NCI-H345 (cell line): Measurements from ENCODE around the gene SLITRK4.

Source experiments
- DNase-seq: peaks from one replicate; lab custom pipeline; 2025; lab: John Stamatoyannopoulos, UW

The SLITRK4 gene

GRCh38 chrX:143635915-143636314 is at the start of gene SLITRK4:
SLITRK4 (minus strand) TSS chrX:143636101; CDS start chrX:143631108, 4,993 bp downstream.
- peak; percentile 35 for DNase-seq

DNA sequence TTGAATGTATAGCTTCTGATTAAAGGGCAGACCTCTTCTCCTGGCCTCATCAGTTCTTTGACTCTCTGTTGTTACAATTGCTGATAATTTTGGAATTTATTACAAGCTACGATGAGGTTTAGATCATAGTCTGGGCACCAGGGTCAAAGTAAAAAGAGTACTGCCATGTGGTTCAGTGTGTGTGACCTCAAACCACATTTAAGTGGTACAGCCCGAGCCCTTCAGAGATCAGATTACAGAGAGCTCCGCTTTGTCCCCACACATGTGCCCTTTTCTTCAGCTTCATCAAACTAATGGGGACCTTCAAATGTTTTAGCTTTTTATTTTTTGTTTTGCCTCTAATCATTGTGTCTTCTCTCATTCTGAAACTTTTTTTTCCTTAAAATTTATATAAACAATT is 47.6 kb upstream of the SLITRK4 start:
- DNase-seq, result no peak

- no peak for DNase-seq
These were observed 39.0 kb upstream of the SLITRK4 start for GRCh38 chrX:143674926-143675325.

DNA sequence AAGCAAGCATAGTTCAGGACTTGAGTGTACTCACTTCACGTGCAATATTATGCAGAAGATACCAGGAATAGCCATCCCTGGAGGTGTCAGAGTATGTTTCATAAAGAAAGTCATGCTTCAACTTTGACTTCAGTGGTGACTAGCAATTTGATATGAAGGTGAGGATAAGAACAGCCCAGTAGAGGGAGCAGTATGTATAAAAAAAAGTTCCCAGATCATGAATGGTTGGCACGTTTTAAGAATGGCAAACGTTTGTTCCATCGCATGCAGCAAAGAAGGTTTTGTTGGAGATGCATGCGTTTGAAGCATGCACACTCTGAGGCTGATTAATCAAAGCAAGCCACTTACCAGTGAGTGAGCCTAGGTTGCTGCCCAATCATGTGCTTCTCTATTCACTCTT is 33.5 kb upstream of the SLITRK4 start:
- peak; percentile 20 for DNase-seq

DNA sequence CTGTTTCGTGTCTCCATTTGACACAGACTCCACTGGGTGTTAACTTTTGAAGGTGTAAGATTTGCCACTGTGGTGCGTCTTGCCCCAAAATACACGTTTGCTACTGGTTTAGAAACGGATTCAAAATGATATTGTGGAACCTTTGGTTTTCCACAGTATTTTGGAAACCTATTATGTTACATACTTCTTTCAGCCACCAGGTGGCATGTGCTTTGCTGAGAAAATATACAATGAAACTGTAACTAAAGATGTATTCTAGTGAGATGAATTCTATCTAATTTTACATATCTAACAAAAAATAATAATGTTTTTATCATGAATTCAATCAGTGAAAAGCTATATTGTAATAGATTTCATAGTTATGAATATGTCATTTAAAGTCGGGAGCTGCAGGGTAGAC is 28.4 kb upstream of the SLITRK4 start:
- DNase-seq, result peak; percentile 16

GRCh38 chrX:143663755-143664154 is 27.9 kb upstream of the SLITRK4 start:
- no peak for DNase-seq

- DNase-seq, result no peak
These were observed 25.4 kb upstream of the SLITRK4 start for GRCh38 chrX:143661286-143661685.

- DNase-seq, result no peak
These were observed 12.8 kb upstream of the SLITRK4 start for GRCh38 chrX:143648705-143649104.

GRCh38 chrX:143642426-143642825 is 6.5 kb upstream of the SLITRK4 start:
- DNase-seq, result no peak

- DNase-seq, result no peak
These were observed 930 bp upstream of the SLITRK4 start for GRCh38 chrX:143636831-143637230.

GRCh38 chrX:143634663-143635455 is 1.0 kb downstream of the SLITRK4 start:
- DNase-seq, result peak; percentile 64

DNA sequence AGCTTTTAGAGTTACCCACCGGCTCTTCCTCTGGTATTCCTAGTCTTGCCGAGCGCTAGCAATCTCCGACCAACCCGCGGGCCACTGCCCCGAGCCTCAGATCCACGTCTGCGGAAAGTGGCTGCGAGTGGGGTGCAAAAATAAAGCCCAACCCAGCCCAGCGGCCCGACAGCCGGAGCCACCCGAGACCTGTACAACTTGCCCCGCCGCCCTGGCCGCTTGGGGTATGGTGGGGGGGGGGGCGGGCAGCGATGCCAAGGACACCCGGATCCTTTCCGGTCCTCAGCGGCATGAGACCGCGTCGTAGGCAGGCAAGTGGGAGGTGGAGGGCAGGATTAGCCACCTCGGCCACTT is 1.6 kb downstream of the SLITRK4 start:
- DNase-seq, result no peak

GRCh38 chrX:143633461-143634308 is 2.2 kb downstream of the SLITRK4 start:
- DNase-seq, result peak; percentile 31

- DNase-seq, result no peak
These were observed 3.1 kb downstream of the SLITRK4 start for GRCh38 chrX:143632625-143633410.

- no peak for DNase-seq
These were observed 12.2 kb downstream of the SLITRK4 start for GRCh38 chrX:143623657-143624056.

- DNase-seq, result no peak
These were observed 14.6 kb downstream of the SLITRK4 start for GRCh38 chrX:143621276-143621675.

- no peak for DNase-seq
These were observed 20.1 kb downstream of the SLITRK4 start for GRCh38 chrX:143615851-143616250.

- no peak for DNase-seq
These were observed 34.1 kb downstream of the SLITRK4 start for GRCh38 chrX:143601809-143602208.

GRCh38 chrX:143581240-143581639 is 54.7 kb downstream of the SLITRK4 start:
- no peak for DNase-seq

- no peak for DNase-seq
These were observed 55.6 kb downstream of the SLITRK4 start for GRCh38 chrX:143580266-143580665.
